ENCODE results near the gene TACC2.

TACC2 gene

DNA sequence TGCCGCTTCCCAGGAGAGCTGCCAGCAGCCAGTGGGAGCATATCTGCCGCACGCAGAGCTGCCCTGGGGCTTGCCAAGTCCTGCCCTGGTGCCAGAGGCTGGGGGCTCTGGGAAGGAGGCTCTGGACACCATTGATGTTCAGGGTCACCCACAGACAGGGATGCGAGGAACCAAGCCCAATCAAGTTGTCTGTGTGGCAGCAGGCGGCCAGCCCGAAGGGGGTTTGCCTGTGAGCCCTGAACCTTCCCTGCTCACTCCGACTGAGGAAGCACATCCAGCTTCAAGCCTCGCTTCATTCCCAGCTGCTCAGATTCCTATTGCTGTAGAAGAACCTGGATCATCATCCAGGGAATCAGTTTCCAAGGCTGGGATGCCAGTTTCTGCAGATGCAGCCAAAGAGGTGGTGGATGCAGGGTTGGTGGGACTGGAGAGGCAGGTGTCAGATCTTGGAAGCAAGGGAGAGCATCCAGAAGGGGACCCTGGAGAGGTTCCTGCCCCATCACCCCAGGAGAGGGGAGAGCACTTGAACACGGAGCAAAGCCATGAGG, 94.6 kb downstream of the TACC2 start:
- no peak for TF ChIP-seq FOXP2 (optimal IDR thresholded peaks at IDR 0.05; ENCODE audit: borderline replicate concordance, extremely low read depth, extremely low read length, insufficient read depth)
- TF ChIP-seq SIN3A (IDR thresholded peaks at IDR 0.05; ENCODE audit: borderline replicate concordance, insufficient read depth, low read length): no peak
- TF ChIP-seq, protein P1, sequence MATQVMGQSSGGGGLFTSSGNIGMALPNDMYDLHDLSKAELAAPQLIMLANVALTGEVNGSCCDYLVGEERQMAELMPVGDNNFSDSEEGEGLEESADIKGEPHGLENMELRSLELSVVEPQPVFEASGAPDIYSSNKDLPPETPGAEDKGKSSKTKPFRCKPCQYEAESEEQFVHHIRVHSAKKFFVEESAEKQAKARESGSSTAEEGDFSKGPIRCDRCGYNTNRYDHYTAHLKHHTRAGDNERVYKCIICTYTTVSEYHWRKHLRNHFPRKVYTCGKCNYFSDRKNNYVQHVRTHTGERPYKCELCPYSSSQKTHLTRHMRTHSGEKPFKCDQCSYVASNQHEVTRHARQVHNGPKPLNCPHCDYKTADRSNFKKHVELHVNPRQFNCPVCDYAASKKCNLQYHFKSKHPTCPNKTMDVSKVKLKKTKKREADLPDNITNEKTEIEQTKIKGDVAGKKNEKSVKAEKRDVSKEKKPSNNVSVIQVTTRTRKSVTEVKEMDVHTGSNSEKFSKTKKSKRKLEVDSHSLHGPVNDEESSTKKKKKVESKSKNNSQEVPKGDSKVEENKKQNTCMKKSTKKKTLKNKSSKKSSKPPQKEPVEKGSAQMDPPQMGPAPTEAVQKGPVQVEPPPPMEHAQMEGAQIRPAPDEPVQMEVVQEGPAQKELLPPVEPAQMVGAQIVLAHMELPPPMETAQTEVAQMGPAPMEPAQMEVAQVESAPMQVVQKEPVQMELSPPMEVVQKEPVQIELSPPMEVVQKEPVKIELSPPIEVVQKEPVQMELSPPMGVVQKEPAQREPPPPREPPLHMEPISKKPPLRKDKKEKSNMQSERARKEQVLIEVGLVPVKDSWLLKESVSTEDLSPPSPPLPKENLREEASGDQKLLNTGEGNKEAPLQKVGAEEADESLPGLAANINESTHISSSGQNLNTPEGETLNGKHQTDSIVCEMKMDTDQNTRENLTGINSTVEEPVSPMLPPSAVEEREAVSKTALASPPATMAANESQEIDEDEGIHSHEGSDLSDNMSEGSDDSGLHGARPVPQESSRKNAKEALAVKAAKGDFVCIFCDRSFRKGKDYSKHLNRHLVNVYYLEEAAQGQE (IDR thresholded peaks at IDR 0.05; ENCODE audit: insufficient read depth in 1 of 2, low read depth in 2 of 2, low read length in 2 of 2): no peak
- no peak for TF ChIP-seq TAF1 (IDR thresholded peaks at IDR 0.05; ENCODE audit: borderline replicate concordance, insufficient read depth, low read length)
- no peak for TF ChIP-seq POLR2AphosphoS5 (IDR thresholded peaks at IDR 0.05; ENCODE audit: low read depth, low read length)

DNA sequence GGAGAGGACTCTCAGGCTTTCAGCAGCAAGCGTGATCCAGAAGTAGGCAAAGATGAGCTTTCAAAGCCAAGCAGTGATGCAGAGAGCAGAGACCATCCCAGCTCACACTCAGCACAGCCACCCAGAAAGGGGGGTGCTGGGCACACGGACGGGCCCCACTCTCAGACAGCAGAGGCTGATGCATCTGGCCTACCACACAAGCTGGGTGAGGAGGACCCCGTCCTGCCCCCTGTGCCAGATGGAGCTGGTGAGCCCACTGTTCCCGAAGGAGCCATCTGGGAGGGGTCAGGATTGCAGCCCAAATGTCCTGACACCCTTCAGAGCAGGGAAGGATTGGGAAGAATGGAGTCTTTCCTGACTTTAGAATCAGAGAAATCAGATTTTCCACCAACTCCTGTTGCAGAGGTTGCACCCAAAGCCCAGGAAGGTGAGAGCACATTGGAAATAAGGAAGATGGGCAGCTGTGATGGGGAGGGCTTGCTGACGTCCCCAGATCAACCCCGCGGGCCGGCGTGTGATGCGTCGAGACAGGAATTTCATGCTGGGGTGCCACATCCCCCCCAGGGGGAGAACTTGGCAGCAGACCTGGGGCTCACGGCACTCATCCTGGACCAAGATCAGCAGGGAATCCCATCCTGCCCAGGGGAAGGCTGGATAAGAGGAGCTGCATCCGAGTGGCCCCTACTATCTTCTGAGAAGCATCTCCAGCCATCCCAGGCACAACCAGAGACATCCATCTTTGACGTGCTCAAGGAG, 95.5 kb downstream of the TACC2 start:
- TF ChIP-seq, protein P1 (IDR thresholded peaks at IDR 0.05; ENCODE audit: insufficient read depth in 1 of 2, low read depth in 2 of 2, low read length in 2 of 2): no peak
- TF ChIP-seq FOXP2 (optimal IDR thresholded peaks at IDR 0.05; ENCODE audit: borderline replicate concordance, extremely low read depth, extremely low read length, insufficient read depth): no peak
- no peak for TF ChIP-seq SIN3A (IDR thresholded peaks at IDR 0.05; ENCODE audit: borderline replicate concordance, insufficient read depth, low read length)
- no peak for TF ChIP-seq POLR2AphosphoS5 (IDR thresholded peaks at IDR 0.05; ENCODE audit: low read depth, low read length)
- no peak for TF ChIP-seq TAF1 (IDR thresholded peaks at IDR 0.05; ENCODE audit: borderline replicate concordance, insufficient read depth, low read length)

DNA sequence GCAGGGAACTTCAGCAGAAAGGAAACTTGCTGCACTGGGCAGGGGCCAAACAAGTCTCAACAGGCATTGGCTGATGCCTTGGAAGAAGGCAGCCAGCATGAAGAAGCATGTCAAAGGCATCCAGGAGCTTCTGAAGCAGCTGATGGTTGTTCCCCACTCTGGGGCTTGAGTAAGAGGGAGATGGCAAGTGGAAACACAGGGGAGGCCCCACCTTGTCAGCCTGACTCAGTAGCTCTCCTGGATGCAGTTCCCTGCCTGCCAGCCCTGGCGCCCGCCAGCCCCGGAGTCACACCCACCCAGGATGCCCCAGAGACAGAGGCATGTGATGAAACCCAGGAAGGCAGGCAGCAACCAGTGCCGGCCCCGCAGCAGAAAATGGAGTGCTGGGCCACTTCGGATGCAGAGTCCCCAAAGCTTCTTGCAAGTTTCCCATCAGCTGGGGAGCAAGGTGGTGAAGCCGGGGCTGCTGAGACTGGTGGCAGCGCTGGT, 96.5 kb downstream of the TACC2 start:
- TF ChIP-seq SIN3A (IDR thresholded peaks at IDR 0.05; ENCODE audit: borderline replicate concordance, insufficient read depth, low read length) (no peak), POLR2AphosphoS5 (IDR thresholded peaks at IDR 0.05; ENCODE audit: low read depth, low read length) (no peak), FOXP2 (optimal IDR thresholded peaks at IDR 0.05; ENCODE audit: borderline replicate concordance, extremely low read depth, extremely low read length, insufficient read depth) (no peak), TAF1 (IDR thresholded peaks at IDR 0.05; ENCODE audit: borderline replicate concordance, insufficient read depth, low read length) (no peak)
- TF ChIP-seq, protein P1 (IDR thresholded peaks at IDR 0.05; ENCODE audit: insufficient read depth in 1 of 2, low read depth in 2 of 2, low read length in 2 of 2): no peak

DNA sequence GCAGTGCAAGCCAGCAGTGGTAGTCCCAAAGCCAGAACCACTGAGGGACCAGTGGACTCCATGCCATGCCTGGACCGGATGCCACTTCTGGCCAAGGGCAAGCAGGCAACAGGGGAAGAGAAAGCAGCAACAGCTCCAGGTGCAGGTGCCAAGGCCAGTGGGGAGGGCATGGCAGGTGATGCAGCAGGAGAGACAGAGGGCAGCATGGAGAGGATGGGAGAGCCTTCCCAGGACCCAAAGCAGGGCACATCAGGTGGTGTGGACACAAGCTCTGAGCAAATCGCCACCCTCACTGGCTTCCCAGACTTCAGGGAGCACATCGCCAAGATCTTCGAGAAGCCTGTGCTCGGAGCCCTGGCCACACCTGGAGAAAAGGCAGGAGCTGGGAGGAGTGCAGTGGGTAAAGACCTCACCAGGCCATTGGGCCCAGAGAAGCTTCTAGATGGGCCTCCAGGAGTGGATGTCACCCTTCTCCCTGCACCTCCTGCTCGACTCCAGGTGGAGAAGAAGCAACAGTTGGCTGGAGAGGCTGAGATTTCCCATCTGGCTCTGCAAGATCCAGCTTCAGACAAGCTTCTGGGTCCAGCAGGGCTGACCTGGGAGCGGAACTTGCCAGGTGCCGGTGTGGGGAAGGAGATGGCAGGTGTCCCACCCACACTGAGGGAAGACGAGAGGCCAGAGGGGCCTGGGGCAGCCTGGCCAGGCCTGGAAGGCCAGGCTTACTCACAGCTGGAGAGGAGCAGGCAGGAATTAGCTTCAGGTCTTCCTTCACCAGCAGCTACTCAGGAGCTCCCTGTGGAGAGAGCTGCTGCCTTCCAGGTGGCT, 97.7 kb downstream of the TACC2 start:
- no peak for TF ChIP-seq TAF1 (IDR thresholded peaks at IDR 0.05; ENCODE audit: borderline replicate concordance, insufficient read depth, low read length)
- no peak for TF ChIP-seq SIN3A (IDR thresholded peaks at IDR 0.05; ENCODE audit: borderline replicate concordance, insufficient read depth, low read length)
- no peak for TF ChIP-seq POLR2AphosphoS5 (IDR thresholded peaks at IDR 0.05; ENCODE audit: low read depth, low read length)
- TF ChIP-seq, protein P1 (IDR thresholded peaks at IDR 0.05; ENCODE audit: insufficient read depth in 1 of 2, low read depth in 2 of 2, low read length in 2 of 2): no peak

Measured in PFSK-1 (cell line).